HCT116 (cell line): ENCODE results near the gene CFAP107.

ENCODE experiments used
- CEBPB ChIP-seq: IDR thresholded peaks from 2 replicates; pipeline ENCODE4 v1.6.1; 2012; ENCODE audit warnings: low read depth
- CTCF ChIP-seq, 3 experiments: fragments of 200-600 bp in 1 of 3; sonication (generic) in 1 of 3; IDR thresholded peaks in 2 of 3; conservative IDR thresholded peaks in 1 of 3; 2 replicates each; pipeline ENCODE4 v1.5.1; 2012 to 2017; ENCODE audit warnings: low read depth in 2 of 3, low read length in 2 of 3, antibody characterized with exemption in 1 of 3, borderline replicate concordance in 1 of 3, control low read depth in 1 of 3, mild to moderate bottlenecking in 1 of 3, mixed read lengths in 1 of 3, mixed run types in 1 of 3, moderate library complexity in 1 of 3; ENCODE audit not compliant: insufficient read depth in 1 of 3
- EGR1 ChIP-seq: IDR thresholded peaks from 2 replicates; pipeline ENCODE4 v1.6.1; 2012; ENCODE audit warnings: low read depth
- EZH2 ChIP-seq: fragments of 200-600 bp; sonication (generic); IDR thresholded peaks from 2 replicates; pipeline ENCODE4 v1.6.1; 2017; ENCODE audit warnings: antibody characterized with exemption, mixed run types
- JUND ChIP-seq: IDR thresholded peaks from 2 replicates; pipeline ENCODE4 v1.6.1; 2012
- MAX ChIP-seq: IDR thresholded peaks from 2 replicates; pipeline ENCODE4 v1.6.1; 2012
- POLR2A ChIP-seq: IDR thresholded peaks from 2 replicates; pipeline ENCODE4 v1.7.0; 2011; ENCODE audit warnings: borderline replicate concordance; ENCODE audit not compliant: insufficient read depth, insufficient read length; ENCODE audit errors: extremely low read depth
- RAD21 ChIP-seq: IDR thresholded peaks from 2 replicates; pipeline ENCODE4 v1.6.1; 2012; ENCODE audit warnings: low read depth, mild to moderate bottlenecking
- REST ChIP-seq: IDR thresholded peaks from 2 replicates; pipeline ENCODE4 v1.6.1; 2012; ENCODE audit warnings: low read depth
- SP1 ChIP-seq: IDR thresholded peaks from 2 replicates; pipeline ENCODE4 v1.6.1; 2012; ENCODE audit warnings: low read depth
- ZFX ChIP-seq: fragments of 450-650 bp; IDR thresholded peaks from 2 replicates; pipeline ENCODE4 v1.6.1; 2017

GRCh38 chr1:12711536-12711935 lies 34.5 kb upstream of the CFAP107 start:
- TF ChIP-seq POLR2A (no peak), EZH2 (no peak), CTCF (IDR thresholded peaks at IDR 0.05 in 2 of 3, conservative IDR thresholded peaks at IDR 0.05 in 1 of 3; ENCODE audit: borderline replicate concordance in 1 of 3, insufficient read depth in 1 of 3, low read depth in 2 of 3, low read length in 2 of 3) (no peak), SP1 (no peak), ZFX (no peak), REST (no peak), EGR1 (no peak), RAD21 (no peak), CEBPB (no peak), MAX (no peak), JUND (no peak)
